ENCODE data around the gene PDGFD.

The PDGFD gene

DNA sequence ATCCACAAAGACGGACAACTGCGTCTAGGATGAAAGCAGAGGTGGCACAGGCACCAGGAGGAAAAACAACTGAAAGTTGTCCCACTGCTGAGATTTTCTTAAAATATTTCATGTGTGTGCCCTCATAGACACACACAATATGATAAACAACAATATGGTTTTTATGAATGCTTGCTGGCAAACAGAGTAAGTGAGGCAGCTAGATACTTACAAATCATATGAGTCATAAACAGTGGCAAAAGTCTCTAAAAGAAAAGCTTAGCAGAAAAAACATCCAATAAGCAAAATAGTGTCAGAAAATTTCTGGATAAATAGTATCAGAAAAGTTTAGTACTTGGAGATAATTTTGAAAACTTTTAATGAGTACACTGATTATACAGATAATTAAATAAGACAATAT, 228.7 kb downstream of the PDGFD start:
- ATAC-seq (ENCODE audit: insufficient read depth, low read depth) (no peak), DNase-seq (no peak)
- no peak overlapping the region for H3K9ac ChIP-seq (ENCODE audit: low read depth, low read length)
- no peaks in the 10 kb centered on the region for H3K9me3 ChIP-seq (ENCODE audit: insufficient read depth, low read length, severe bottlenecking)
- no peaks in the 10 kb centered on the region for H3K27me3 ChIP-seq (ENCODE audit: insufficient read depth, low read length, poor library complexity)
- H2AFZ ChIP-seq (ENCODE audit: low read depth, low read length) = no peak overlapping the region
- H3K4me3 ChIP-seq (ENCODE audit: low read depth in 1 of 2, low read length in 2 of 2) = no peak overlapping the region
- TF ChIP-seq EZH2 (IDR thresholded peaks at IDR 0.05; ENCODE audit: borderline replicate concordance, low read depth, low read length, severe bottlenecking) = no peak
- TF ChIP-seq, protein P1, sequence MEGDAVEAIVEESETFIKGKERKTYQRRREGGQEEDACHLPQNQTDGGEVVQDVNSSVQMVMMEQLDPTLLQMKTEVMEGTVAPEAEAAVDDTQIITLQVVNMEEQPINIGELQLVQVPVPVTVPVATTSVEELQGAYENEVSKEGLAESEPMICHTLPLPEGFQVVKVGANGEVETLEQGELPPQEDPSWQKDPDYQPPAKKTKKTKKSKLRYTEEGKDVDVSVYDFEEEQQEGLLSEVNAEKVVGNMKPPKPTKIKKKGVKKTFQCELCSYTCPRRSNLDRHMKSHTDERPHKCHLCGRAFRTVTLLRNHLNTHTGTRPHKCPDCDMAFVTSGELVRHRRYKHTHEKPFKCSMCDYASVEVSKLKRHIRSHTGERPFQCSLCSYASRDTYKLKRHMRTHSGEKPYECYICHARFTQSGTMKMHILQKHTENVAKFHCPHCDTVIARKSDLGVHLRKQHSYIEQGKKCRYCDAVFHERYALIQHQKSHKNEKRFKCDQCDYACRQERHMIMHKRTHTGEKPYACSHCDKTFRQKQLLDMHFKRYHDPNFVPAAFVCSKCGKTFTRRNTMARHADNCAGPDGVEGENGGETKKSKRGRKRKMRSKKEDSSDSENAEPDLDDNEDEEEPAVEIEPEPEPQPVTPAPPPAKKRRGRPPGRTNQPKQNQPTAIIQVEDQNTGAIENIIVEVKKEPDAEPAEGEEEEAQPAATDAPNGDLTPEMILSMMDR (IDR thresholded peaks at IDR 0.05; ENCODE audit: borderline replicate concordance, extremely low read depth, low read length, poor library complexity, severe bottlenecking) = no peak
- no peaks in the 10 kb centered on the region for H3K79me2 ChIP-seq (ENCODE audit: insufficient read depth, low read length)
- H3K4me2 ChIP-seq (ENCODE audit: insufficient read depth, low read length) = no peak overlapping the region
- H3K27ac ChIP-seq (ENCODE audit: low read length) = no peak overlapping the region
- H3K36me3 ChIP-seq (ENCODE audit: insufficient read depth, low read length) = no peaks in the 10 kb centered on the region
- no peaks in the 10 kb centered on the region for H3K4me1 ChIP-seq (ENCODE audit: insufficient read depth, low read length)
- no peaks in the 10 kb centered on the region for H4K20me1 ChIP-seq (ENCODE audit: insufficient read depth, low read length)

DNA sequence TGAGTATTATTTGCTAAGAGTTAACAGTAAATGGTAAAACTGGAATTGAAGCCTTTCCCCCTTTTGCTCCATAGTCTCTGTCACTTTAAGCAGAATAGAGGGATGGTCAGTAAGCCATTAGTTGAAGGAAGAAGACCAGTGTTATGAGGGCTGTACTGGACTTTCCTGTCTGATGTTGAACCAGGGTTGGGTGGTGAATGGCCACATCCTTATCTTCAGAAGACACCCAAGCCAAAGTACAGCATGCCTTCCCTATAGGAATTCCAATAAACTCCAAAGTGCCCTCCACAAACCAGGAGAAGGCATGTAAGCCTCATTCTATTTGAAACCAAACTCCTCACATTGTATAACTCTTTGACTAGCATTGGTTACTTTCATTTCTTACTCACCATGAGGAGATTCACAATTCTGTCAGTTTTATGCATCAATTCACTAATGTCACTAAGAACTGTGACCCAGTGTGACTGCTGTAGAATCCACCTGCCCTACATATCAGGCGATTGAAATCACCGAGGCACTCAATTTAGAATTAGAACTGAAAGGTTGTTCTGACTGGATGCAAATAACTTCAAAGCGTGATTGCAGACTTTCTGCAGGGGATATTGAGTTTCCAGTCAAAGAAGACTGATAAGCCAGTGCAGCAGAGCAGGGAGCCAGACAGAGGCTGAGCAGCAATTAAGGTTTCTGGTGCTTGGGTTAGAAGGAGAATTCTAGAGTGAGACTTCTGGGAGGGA, 234.6 kb downstream of the PDGFD start:
- no peaks in the 10 kb centered on the region for H3K36me3 ChIP-seq (ENCODE audit: insufficient read depth, low read length)
- H3K4me1 ChIP-seq (ENCODE audit: insufficient read depth, low read length) = no peaks in the 10 kb centered on the region
- H3K9ac ChIP-seq (ENCODE audit: low read depth, low read length) = no peak overlapping the region
- no peak overlapping the region for H3K27ac ChIP-seq (ENCODE audit: low read length)
- H3K4me2 ChIP-seq (ENCODE audit: insufficient read depth, low read length) = no peak overlapping the region
- no peaks in the 10 kb centered on the region for H3K79me2 ChIP-seq (ENCODE audit: insufficient read depth, low read length)
- H2AFZ ChIP-seq (ENCODE audit: low read depth, low read length) = no peak overlapping the region
- no peaks in the 10 kb centered on the region for H4K20me1 ChIP-seq (ENCODE audit: insufficient read depth, low read length)
- H3K9me3 ChIP-seq (ENCODE audit: insufficient read depth, low read length, severe bottlenecking) = no peaks in the 10 kb centered on the region
- ATAC-seq (ENCODE audit: insufficient read depth, low read depth) (no peak), DNase-seq (no peak)
- H3K27me3 ChIP-seq (ENCODE audit: insufficient read depth, low read length, poor library complexity) = no peaks in the 10 kb centered on the region
- TF ChIP-seq, protein P1 (IDR thresholded peaks at IDR 0.05; ENCODE audit: borderline replicate concordance, extremely low read depth, low read length, poor library complexity, severe bottlenecking) = no peak
- TF ChIP-seq EZH2 (IDR thresholded peaks at IDR 0.05; ENCODE audit: borderline replicate concordance, low read depth, low read length, severe bottlenecking) = no peak
- no peak overlapping the region for H3K4me3 ChIP-seq (ENCODE audit: low read depth in 1 of 2, low read length in 2 of 2)

DNA sequence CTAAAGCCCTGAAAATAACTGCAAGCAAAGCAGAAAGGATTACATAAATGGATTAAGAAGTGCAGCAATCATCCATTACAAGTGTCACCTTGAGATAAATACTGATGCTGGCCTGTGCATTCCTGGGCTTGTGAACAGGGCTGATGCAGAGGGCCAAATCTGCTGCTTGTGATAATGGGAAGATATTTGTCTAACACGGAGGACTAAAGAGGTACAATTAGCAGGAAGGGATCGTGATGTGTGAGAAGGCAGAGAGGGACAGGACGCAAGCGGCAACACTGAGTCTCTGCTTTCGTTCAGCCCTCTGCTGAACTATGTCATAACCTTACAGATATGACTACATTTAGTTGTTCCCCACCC, 235.2 kb downstream of the PDGFD start:
- H3K79me2 ChIP-seq (ENCODE audit: insufficient read depth, low read length) = no peaks in the 10 kb centered on the region
- no peak overlapping the region for H3K27ac ChIP-seq (ENCODE audit: low read length)
- no peaks in the 10 kb centered on the region for H3K4me1 ChIP-seq (ENCODE audit: insufficient read depth, low read length)
- no peaks in the 10 kb centered on the region for H3K27me3 ChIP-seq (ENCODE audit: insufficient read depth, low read length, poor library complexity)
- H3K9me3 ChIP-seq (ENCODE audit: insufficient read depth, low read length, severe bottlenecking) = no peaks in the 10 kb centered on the region
- H3K4me2 ChIP-seq (ENCODE audit: insufficient read depth, low read length) = no peak overlapping the region
- ATAC-seq (ENCODE audit: insufficient read depth, low read depth) = no peak
- no peaks in the 10 kb centered on the region for H4K20me1 ChIP-seq (ENCODE audit: insufficient read depth, low read length)
- DNase-seq = no peak
- no peak overlapping the region for H3K4me3 ChIP-seq (ENCODE audit: low read depth in 1 of 2, low read length in 2 of 2)
- TF ChIP-seq, protein P1 (IDR thresholded peaks at IDR 0.05; ENCODE audit: borderline replicate concordance, extremely low read depth, low read length, poor library complexity, severe bottlenecking) = no peak
- TF ChIP-seq EZH2 (IDR thresholded peaks at IDR 0.05; ENCODE audit: borderline replicate concordance, low read depth, low read length, severe bottlenecking) = no peak
- no peak overlapping the region for H3K9ac ChIP-seq (ENCODE audit: low read depth, low read length)
- H2AFZ ChIP-seq (ENCODE audit: low read depth, low read length) = no peak overlapping the region
- no peaks in the 10 kb centered on the region for H3K36me3 ChIP-seq (ENCODE audit: insufficient read depth, low read length)
